ENCODE measurements around the gene GNE. TPM values are rescaled to one million over a fixed set of nuclear protein-coding genes. Genes with fewer than 3 reads are reported as not detected.
"Not testable (repeated sequence)": the region's sequence is repeated elsewhere in the genome, so short reads cannot be mapped to it uniquely, and the experiment has no call there.

Gene GNE
- polyA plus RNA-seq, 1 donor, result 11.4 TPM

- DNase-seq, result no peak
- no CpG with 5 or more reads among the region's 18 CpGs for WGBS (ENCODE audit: insufficient coverage, low lambda C conversion rate)
- H3K9me3 ChIP-seq (ENCODE audit: control insufficient read depth, low read depth, low read length), result no peaks in the 10 kb centered on the region
- peak overlapping the region; percentile 93 for H3K27ac ChIP-seq (ENCODE audit: low read length)
- peaks cover 12% of the 10 kb centered on the region for H3K4me1 ChIP-seq (ENCODE audit: control insufficient read depth, insufficient read depth, low read length)
- peak overlapping the region; percentile 71 for H3K4me3 ChIP-seq (ENCODE audit: low read length)
- no peaks in the 10 kb centered on the region for H3K27me3 ChIP-seq (ENCODE audit: control insufficient read depth, insufficient read depth, low read length)
- H3K36me3 ChIP-seq (ENCODE audit: control insufficient read depth, insufficient read depth, low read length), result peaks cover 2% of the 10 kb centered on the region
Measured at GRCh38 chr9:36191290-36191645, 67.0 kb downstream of the GNE start.

DNA sequence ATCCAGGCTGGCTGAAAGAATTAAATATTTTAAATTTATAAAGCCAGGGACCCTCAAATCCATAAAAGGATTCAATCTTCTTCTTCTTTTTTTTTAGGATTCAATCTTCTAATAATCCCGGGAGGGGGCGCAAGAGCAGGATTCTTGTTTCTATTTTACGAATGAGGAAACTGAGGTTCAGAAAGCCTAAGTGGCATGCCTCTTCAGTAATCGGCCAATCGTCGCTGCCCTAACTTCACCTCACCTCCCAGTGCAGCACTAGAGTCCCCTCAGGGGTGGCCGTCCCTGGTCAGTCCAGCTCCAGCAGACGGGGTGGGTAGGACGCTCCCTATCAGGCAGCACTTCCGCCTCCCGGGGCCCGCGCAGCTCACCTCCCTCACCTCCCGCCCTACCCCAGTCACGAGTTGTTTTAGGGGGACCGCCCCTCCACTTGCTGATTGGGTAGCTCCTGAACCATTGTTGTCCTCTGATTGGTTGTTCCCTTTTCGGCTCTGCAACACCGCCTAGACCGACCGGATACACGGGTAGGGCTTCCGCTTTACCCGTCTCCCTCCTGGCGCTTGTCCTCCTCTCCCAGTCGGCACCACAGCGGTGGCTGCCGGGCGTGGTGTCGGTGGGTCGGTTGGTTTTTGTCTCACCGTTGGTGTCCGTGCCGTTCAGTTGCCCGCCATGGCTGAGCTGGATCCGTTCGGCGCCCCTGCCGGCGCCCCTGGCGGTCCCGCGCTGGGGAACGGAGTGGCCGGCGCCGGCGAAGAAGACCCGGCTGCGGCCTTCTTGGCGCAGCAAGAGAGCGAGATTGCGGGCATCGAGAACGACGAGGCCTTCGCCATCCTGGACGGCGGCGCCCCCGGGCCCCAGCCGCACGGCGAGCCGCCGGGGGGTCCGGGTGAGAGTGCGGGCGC is 67.6 kb downstream of the GNE start, which contains the start of gene CLTA:
TSS of gene CLTA (plus strand) at position 534 of the 902 bp plus-strand sequence. CDS start at position 670, 136 bp downstream.
- peak; percentile 98 to 99 for DNase-seq
- 0% methylated on average over 1 of the region's 68 CpGs for WGBS (ENCODE audit: insufficient coverage, low lambda C conversion rate)
- H3K36me3 ChIP-seq (ENCODE audit: control insufficient read depth, insufficient read depth, low read length), result peaks cover 2% of the 10 kb centered on the region
- H3K4me1 ChIP-seq (ENCODE audit: control insufficient read depth, insufficient read depth, low read length), result peaks cover 12% of the 10 kb centered on the region
- H3K4me3 ChIP-seq (ENCODE audit: low read length), result peak within 1 kb of the TSS; percentile 71
- no peaks in the 10 kb centered on the region for H3K27me3 ChIP-seq (ENCODE audit: control insufficient read depth, insufficient read depth, low read length)
- peak within 1 kb of the TSS; percentile 93 for H3K27ac ChIP-seq (ENCODE audit: low read length)
- H3K9me3 ChIP-seq (ENCODE audit: control insufficient read depth, low read depth, low read length), result no peaks in the 10 kb centered on the region

DNA sequence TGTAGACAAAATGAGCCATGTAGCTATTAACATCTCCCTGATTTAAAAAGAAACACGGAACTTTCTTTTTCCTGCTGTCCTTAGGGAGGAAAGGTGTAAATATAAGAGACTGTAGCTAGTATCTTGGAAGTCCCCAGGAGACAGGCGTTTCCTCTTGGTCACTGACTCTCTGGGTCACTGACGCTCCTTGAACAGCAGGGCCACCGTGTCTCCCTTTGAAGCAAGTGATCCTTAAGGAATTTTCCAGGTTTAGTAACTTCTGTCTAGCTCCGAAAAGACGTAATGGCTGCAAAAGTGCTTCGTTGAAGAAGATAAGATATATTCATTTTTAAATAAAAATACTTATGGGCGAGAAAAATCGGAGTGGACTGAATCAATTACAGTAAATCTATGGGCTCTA is 68.3 kb downstream of the GNE start:
- H3K4me3 ChIP-seq (ENCODE audit: low read length), result peak overlapping the region; percentile 71
- no peaks in the 10 kb centered on the region for H3K27me3 ChIP-seq (ENCODE audit: control insufficient read depth, insufficient read depth, low read length)
- no peaks in the 10 kb centered on the region for H3K36me3 ChIP-seq (ENCODE audit: control insufficient read depth, insufficient read depth, low read length)
- DNase-seq, result peak; percentile 38 to 54
- 0% methylated on average over 2 of the region's 9 CpGs for WGBS (ENCODE audit: insufficient coverage, low lambda C conversion rate)
- H3K9me3 ChIP-seq (ENCODE audit: control insufficient read depth, low read depth, low read length), result no peaks in the 10 kb centered on the region
- peak overlapping the region; percentile 93 for H3K27ac ChIP-seq (ENCODE audit: low read length)
- peaks cover 12% of the 10 kb centered on the region for H3K4me1 ChIP-seq (ENCODE audit: control insufficient read depth, insufficient read depth, low read length)

DNA sequence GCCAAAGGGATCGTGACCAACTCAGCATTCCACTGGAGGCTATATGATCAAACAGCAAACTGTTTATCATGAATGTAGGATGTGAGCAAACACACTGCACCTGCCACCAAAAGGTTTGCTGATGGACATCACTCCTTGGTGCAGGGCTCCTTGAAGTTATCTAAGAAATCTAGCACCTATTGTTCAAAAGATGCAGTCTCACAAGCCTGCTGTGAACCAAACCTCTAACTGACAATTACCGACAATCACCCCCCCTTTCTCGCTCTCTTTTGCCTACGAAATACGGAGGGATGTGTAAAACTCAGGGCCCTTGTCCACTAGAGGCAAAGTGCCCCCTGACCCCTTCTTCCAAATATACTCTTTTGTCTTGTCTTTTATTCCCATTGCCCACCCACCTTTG is 70.0 kb downstream of the GNE start:
- H3K4me1 ChIP-seq (ENCODE audit: control insufficient read depth, insufficient read depth, low read length), result peaks cover 5% of the 10 kb centered on the region
- no peak for DNase-seq
- no peaks in the 10 kb centered on the region for H3K27me3 ChIP-seq (ENCODE audit: control insufficient read depth, insufficient read depth, low read length)
- H3K4me3 ChIP-seq (ENCODE audit: low read length), result no peak overlapping the region
- no peaks in the 10 kb centered on the region for H3K9me3 ChIP-seq (ENCODE audit: control insufficient read depth, low read depth, low read length)
- no peaks in the 10 kb centered on the region for H3K36me3 ChIP-seq (ENCODE audit: control insufficient read depth, insufficient read depth, low read length)
- no CpG with 5 or more reads among the region's 5 CpGs for WGBS (ENCODE audit: insufficient coverage, low lambda C conversion rate)
- no peak overlapping the region for H3K27ac ChIP-seq (ENCODE audit: low read length)

GRCh38 chr9:36187414-36187813 is 70.8 kb downstream of the GNE start:
- H3K4me3 ChIP-seq (ENCODE audit: low read length), result no peak overlapping the region
- H3K36me3 ChIP-seq (ENCODE audit: control insufficient read depth, insufficient read depth, low read length), result no peaks in the 10 kb centered on the region
- H3K27ac ChIP-seq (ENCODE audit: low read length), result no peak overlapping the region
- H3K4me1 ChIP-seq (ENCODE audit: control insufficient read depth, insufficient read depth, low read length), result peaks cover 4% of the 10 kb centered on the region
- DNase-seq, result no peak
- H3K27me3 ChIP-seq (ENCODE audit: control insufficient read depth, insufficient read depth, low read length), result no peaks in the 10 kb centered on the region
- no peaks in the 10 kb centered on the region for H3K9me3 ChIP-seq (ENCODE audit: control insufficient read depth, low read depth, low read length)

DNA sequence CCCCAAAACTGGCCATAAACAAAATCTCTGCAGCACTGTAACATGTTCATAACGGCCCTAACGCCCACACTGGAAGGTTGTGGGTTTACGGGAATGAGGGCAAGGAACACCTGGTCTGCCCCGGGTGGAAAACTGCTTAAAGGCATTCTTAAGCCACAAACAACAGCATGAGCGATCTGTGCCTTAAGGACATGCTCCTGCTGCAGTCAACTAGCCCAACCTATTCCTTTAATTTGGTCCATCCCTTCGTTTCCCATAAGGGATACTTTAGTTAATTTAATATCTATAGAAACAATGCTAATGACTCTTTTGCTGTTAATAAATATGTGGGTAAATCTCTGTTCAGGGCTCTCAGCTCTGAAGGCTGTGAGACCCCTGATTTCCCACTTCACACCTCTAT is 78.0 kb downstream of the GNE start:
- not testable (repeated sequence) for H3K27me3 ChIP-seq (ENCODE audit: control insufficient read depth, insufficient read depth, low read length); H3K4me1 ChIP-seq (ENCODE audit: control insufficient read depth, insufficient read depth, low read length); DNase-seq; H3K9me3 ChIP-seq (ENCODE audit: control insufficient read depth, low read depth, low read length); H3K4me3 ChIP-seq (ENCODE audit: low read length); H3K36me3 ChIP-seq (ENCODE audit: control insufficient read depth, insufficient read depth, low read length); H3K27ac ChIP-seq (ENCODE audit: low read length)
- no CpG with 5 or more reads among the region's 6 CpGs for WGBS (ENCODE audit: insufficient coverage, low lambda C conversion rate)

DNA sequence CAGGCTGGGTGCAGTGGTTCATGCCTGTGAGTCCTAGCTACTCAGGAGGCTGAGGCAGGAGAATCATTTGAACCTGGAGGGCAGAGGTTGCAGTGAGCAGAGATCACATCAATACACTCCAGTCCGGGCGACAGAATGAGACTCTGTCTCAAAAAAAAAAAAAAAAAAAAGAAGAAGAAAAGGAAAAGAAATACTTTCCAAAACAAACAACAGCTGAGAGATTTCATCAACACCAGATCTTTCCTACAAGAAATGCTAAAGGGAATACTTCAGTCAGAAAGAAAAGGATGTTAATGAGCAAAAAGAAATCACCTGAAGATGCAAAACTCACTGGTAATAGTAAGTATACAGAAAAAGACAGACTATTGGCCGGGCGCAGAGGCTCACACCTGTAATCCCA is 80.7 kb downstream of the GNE start:
- Histone ChIP-seq H3K4me1 (ENCODE audit: control insufficient read depth, insufficient read depth, low read length) (no peaks in the 10 kb centered on the region), H3K4me3 (ENCODE audit: low read length) (no peak overlapping the region), H3K36me3 (ENCODE audit: control insufficient read depth, insufficient read depth, low read length) (no peaks in the 10 kb centered on the region), H3K27me3 (ENCODE audit: control insufficient read depth, insufficient read depth, low read length) (no peaks in the 10 kb centered on the region), H3K27ac (ENCODE audit: low read length) (no peak overlapping the region), H3K9me3 (ENCODE audit: control insufficient read depth, low read depth, low read length) (no peaks in the 10 kb centered on the region)
- no peak for DNase-seq
- WGBS (ENCODE audit: insufficient coverage, low lambda C conversion rate), result no CpG with 5 or more reads among the region's 4 CpGs

DNA sequence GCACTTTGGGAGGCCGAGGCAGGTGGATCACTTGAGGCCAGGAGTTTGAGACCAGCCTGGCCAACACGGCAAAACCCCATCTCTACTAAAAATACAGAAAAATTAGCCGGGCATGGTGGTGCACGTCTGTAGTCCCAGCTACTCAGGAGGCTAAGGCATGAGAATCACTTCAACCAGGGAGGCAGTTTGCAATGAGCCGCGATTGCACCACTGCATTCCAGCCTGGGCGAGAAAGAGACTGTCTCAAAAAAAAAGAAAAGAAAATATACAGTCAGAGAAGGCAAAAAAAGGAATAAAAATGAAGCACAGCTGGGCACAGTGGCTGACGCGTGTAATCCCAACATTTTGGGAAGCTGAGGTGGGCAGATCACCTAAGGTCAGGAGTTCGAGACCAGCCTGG is 81.8 kb downstream of the GNE start:
- H3K4me1 ChIP-seq (ENCODE audit: control insufficient read depth, insufficient read depth, low read length); H3K4me3 ChIP-seq (ENCODE audit: low read length); DNase-seq; H3K9me3 ChIP-seq (ENCODE audit: control insufficient read depth, low read depth, low read length); H3K27ac ChIP-seq (ENCODE audit: low read length); H3K27me3 ChIP-seq (ENCODE audit: control insufficient read depth, insufficient read depth, low read length); H3K36me3 ChIP-seq (ENCODE audit: control insufficient read depth, insufficient read depth, low read length): not testable (repeated sequence)
- WGBS (ENCODE audit: insufficient coverage, low lambda C conversion rate), result 100% methylated on average over 1 of the region's 10 CpGs

DNA sequence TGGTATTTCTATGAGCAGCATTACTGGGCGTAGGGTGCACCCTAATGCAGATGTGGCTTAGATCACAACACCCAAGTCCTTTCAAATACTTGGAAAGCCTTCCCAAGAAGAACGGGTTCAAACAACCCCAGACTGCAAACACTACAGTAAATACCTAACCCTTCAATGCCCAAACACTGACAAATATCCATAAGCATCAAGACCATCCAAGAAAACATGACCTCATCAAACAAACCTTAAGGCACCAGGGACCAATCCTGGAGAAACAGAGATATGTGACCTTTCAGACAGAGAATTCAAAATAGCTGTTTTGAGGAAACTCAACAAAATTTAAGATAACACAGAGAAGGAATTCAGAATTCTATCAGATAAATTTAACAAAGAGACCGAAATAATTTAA is 83.0 kb downstream of the GNE start:
- not testable (repeated sequence) for H3K27ac ChIP-seq (ENCODE audit: low read length)

DNA sequence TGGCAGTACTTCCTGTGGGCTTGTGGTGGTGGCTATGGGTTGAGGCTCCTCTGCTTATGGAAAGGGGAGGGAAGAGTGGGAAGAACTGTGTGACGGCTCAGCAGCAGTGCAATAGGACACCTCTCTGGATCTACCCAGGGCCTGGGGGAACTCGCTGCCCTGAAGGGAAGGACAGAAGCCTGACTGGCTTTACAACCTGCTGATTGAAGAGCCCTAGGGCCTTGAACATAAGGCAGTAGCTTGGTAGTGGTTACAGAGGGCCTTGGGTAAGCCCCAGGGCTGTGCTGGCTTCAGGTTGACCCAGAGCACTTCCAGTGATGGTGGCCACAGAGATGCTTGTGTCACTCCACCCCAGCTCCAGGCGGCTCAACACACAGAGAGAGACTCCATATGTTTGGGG is 83.5 kb downstream of the GNE start:
- H3K36me3 ChIP-seq (ENCODE audit: control insufficient read depth, insufficient read depth, low read length), result no peaks in the 10 kb centered on the region
- no peaks in the 10 kb centered on the region for H3K9me3 ChIP-seq (ENCODE audit: control insufficient read depth, low read depth, low read length)
- no peak overlapping the region for H3K27ac ChIP-seq (ENCODE audit: low read length)
- no peak for DNase-seq
- WGBS (ENCODE audit: insufficient coverage, low lambda C conversion rate), result no CpG with 5 or more reads among the region's 3 CpGs
- no peaks in the 10 kb centered on the region for H3K4me1 ChIP-seq (ENCODE audit: control insufficient read depth, insufficient read depth, low read length)
- no peaks in the 10 kb centered on the region for H3K27me3 ChIP-seq (ENCODE audit: control insufficient read depth, insufficient read depth, low read length)
- H3K4me3 ChIP-seq (ENCODE audit: low read length), result no peak overlapping the region

More for the DNA sequence above, 83.0 kb downstream of the GNE start:
- not testable (repeated sequence) for H3K4me1 ChIP-seq (ENCODE audit: control insufficient read depth, insufficient read depth, low read length); H3K27me3 ChIP-seq (ENCODE audit: control insufficient read depth, insufficient read depth, low read length); DNase-seq; H3K9me3 ChIP-seq (ENCODE audit: control insufficient read depth, low read depth, low read length); H3K4me3 ChIP-seq (ENCODE audit: low read length); H3K36me3 ChIP-seq (ENCODE audit: control insufficient read depth, insufficient read depth, low read length)
- 100% methylated on average over 1 of the region's 3 CpGs for WGBS (ENCODE audit: insufficient coverage, low lambda C conversion rate)

GRCh38 chr9:36174271-36174670 is 84.0 kb downstream of the GNE start:
- Histone ChIP-seq H3K4me1 (ENCODE audit: control insufficient read depth, insufficient read depth, low read length) (no peaks in the 10 kb centered on the region), H3K27me3 (ENCODE audit: control insufficient read depth, insufficient read depth, low read length) (no peaks in the 10 kb centered on the region), H3K9me3 (ENCODE audit: control insufficient read depth, low read depth, low read length) (no peaks in the 10 kb centered on the region), H3K36me3 (ENCODE audit: control insufficient read depth, insufficient read depth, low read length) (no peaks in the 10 kb centered on the region), H3K27ac (ENCODE audit: low read length) (no peak overlapping the region), H3K4me3 (ENCODE audit: low read length) (no peak overlapping the region)
- WGBS (ENCODE audit: insufficient coverage, low lambda C conversion rate), result no CpG with 5 or more reads among the region's 7 CpGs
- no peak for DNase-seq
